SU-DHL-6 (cell line): Measurements from ENCODE around the gene ADAMTS7.
"Not testable (repeated sequence)": the region's sequence is repeated elsewhere in the genome, so short reads cannot be mapped to it uniquely, and the experiment has no call there.

Source experiments
- H2AFZ ChIP-seq: fragments of 200-600 bp; sonication (generic); 2 replicates; pipeline ENCODE4 v1.6.1; 2014; ENCODE audit warnings: low read depth, mild to moderate bottlenecking, moderate library complexity, mixed read lengths, antibody characterized with exemption, low read length; ENCODE audit not compliant: severe bottlenecking
- H3F3A ChIP-seq: fragments of 200-600 bp; shearing (Covaris generic); 2 replicates; pipeline ENCODE4 v1.6.0; 2016; ENCODE audit warnings: antibody characterized with exemption, mild to moderate bottlenecking; ENCODE audit not compliant: insufficient read depth
- H3K27ac ChIP-seq: fragments of 200-600 bp; sonication (generic); 2 replicates; pipeline ENCODE4 v1.5.1; 2016; ENCODE audit warnings: low read depth, mild to moderate bottlenecking, low read length, moderate library complexity, mixed read lengths
- H3K27me3 ChIP-seq: fragments of 200-600 bp; sonication (generic), shearing (Covaris generic); 2 replicates; pipeline ENCODE4 v1.6.0; 2014; ENCODE audit warnings: mild to moderate bottlenecking, low read length
- H3K36me3 ChIP-seq: fragments of 200-600 bp; sonication (generic); 2 replicates; pipeline ENCODE4 v1.6.1; 2014; ENCODE audit warnings: mild to moderate bottlenecking, low read length, mixed read lengths
- H3K4me2 ChIP-seq: fragments of 300-600, 200-600 bp; shearing (Covaris generic), sonication (generic); 2 replicates; pipeline ENCODE4 v1.6.0; 2014; ENCODE audit warnings: low read length, low read depth, mild to moderate bottlenecking; ENCODE audit not compliant: poor library complexity, severe bottlenecking
- H3K4me3 ChIP-seq: fragments of 200-600 bp; sonication (generic); 2 replicates; pipeline ENCODE4 v1.5.1; 2014; ENCODE audit warnings: antibody characterized with exemption, low read length, mild to moderate bottlenecking, mixed read lengths; ENCODE audit not compliant: insufficient read depth, poor library complexity, severe bottlenecking
- H3K79me2 ChIP-seq: fragments of 200-600 bp; sonication (generic); 2 replicates; pipeline ENCODE4 v1.6.1; 2014; ENCODE audit warnings: mild to moderate bottlenecking, low read length, moderate library complexity; ENCODE audit not compliant: insufficient read depth
- H3K9ac ChIP-seq: fragments of 200-600 bp; sonication (generic); 2 replicates; pipeline ENCODE4 v1.7.0; 2014; ENCODE audit warnings: mild to moderate bottlenecking, low read length
- H3K9me2 ChIP-seq: fragments of 200-600 bp; sonication (generic); replicated peaks from 2 replicates; pipeline ENCODE4 v1.6.1; 2014; ENCODE audit warnings: low read length; ENCODE audit not compliant: insufficient read depth
- H3K9me3 ChIP-seq: fragments of 200-600 bp; sonication (generic); 2 replicates; pipeline ENCODE4 v1.6.1; 2014; ENCODE audit warnings: low read length, mixed read lengths; ENCODE audit not compliant: insufficient read depth
- H4K20me1 ChIP-seq: fragments of 200-600 bp; sonication (generic); 2 replicates; pipeline ENCODE4 v1.6.1; 2014; ENCODE audit warnings: low read depth, mild to moderate bottlenecking, antibody characterized with exemption, low read length, moderate library complexity, mixed read lengths
- EZH2phosphoT487 ChIP-seq: fragments of 200-600 bp; sonication (generic), shearing (Covaris generic); conservative IDR thresholded peaks from 2 replicates; pipeline ENCODE4 v1.6.1; 2018; ENCODE audit warnings: mild to moderate bottlenecking, antibody characterized with exemption, low read length, moderate library complexity, mixed read lengths
- TF ChIP-seq, protein P1 (sequence below): fragments of 200-600 bp; sonication (generic); IDR thresholded peaks from one replicate; pipeline ENCODE4 v1.5.1; 2017; ENCODE audit warnings: antibody characterized with exemption, mild to moderate bottlenecking, low read length, moderate library complexity; ENCODE audit not compliant: insufficient read depth, poor library complexity, severe bottlenecking

ADAMTS7 gene

DNA sequence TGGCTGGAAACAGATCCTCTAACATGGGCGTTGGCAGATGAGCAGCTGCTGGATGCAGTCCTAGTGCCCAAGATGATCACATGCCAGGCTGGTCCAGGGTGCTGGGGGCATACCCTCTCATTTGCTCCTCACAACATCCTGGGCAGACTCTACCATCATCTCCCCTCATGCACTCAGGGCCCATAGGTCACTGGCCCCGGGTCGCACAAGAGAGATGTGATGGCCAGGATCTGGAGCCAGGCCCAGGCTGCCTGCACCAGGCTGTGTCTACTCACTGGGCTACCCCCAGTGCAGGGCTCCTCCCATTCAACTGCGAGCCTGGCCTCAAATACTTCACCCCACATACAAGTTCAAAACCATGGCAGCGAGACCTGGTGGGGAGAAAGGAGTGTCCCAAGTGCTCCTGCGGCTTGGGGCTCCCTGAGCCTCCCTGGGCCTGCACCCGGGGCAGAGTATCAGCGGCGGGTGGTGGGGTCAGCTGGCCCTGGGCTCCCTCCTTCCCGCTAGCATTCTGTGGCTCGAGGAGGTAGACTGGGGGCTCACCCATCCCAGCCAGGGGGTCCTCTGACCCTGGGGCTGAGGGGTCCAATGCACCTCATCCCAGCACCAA is 32.0 kb downstream of the ADAMTS7 start:
- H3K4me3 ChIP-seq, H4K20me1 ChIP-seq, H3K4me2 ChIP-seq, H3F3A ChIP-seq, H3K9ac ChIP-seq, H2AFZ ChIP-seq, H3K9me3 ChIP-seq, H3K79me2 ChIP-seq, H3K9me2 ChIP-seq, H3K27ac ChIP-seq, H3K36me3 ChIP-seq, H3K27me3 ChIP-seq: not testable (repeated sequence)

DNA sequence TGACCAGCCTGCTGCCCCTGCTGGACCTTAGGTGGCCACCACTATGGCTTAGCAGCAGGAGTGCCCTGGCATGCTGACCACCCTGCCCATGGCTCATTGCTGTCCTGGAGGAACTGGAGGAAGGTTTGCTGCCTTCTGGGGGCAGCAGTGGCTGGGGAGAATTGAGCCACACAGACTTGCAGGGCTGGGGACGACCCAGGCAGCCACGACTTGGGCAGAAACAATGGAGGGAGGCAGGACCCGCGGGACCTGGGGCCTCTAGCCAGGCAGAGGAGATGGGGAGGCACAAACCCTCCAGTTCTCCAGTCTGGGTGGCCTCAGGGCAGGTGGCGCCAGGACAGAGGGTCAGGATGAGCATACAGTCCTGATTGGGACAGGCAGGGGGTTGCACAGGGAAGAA is 32.8 kb downstream of the ADAMTS7 start:
- Histone ChIP-seq H3K9ac (no peak overlapping the region), H2AFZ (no peak overlapping the region), H3K27me3 (no peaks in the 10 kb centered on the region), H3K27ac (no peak overlapping the region), H3K4me2 (no peak overlapping the region), H3K36me3 (no peaks in the 10 kb centered on the region), H4K20me1 (no peaks in the 10 kb centered on the region), H3K9me3 (no peaks in the 10 kb centered on the region), H3K79me2 (no peaks in the 10 kb centered on the region), H3F3A (no peaks in the 10 kb centered on the region), H3K4me3 (no peak overlapping the region), H3K9me2 (no peaks in the 10 kb centered on the region)
- TF ChIP-seq EZH2phosphoT487, result no peak
- TF ChIP-seq, protein P1, sequence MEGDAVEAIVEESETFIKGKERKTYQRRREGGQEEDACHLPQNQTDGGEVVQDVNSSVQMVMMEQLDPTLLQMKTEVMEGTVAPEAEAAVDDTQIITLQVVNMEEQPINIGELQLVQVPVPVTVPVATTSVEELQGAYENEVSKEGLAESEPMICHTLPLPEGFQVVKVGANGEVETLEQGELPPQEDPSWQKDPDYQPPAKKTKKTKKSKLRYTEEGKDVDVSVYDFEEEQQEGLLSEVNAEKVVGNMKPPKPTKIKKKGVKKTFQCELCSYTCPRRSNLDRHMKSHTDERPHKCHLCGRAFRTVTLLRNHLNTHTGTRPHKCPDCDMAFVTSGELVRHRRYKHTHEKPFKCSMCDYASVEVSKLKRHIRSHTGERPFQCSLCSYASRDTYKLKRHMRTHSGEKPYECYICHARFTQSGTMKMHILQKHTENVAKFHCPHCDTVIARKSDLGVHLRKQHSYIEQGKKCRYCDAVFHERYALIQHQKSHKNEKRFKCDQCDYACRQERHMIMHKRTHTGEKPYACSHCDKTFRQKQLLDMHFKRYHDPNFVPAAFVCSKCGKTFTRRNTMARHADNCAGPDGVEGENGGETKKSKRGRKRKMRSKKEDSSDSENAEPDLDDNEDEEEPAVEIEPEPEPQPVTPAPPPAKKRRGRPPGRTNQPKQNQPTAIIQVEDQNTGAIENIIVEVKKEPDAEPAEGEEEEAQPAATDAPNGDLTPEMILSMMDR, result no peak

DNA sequence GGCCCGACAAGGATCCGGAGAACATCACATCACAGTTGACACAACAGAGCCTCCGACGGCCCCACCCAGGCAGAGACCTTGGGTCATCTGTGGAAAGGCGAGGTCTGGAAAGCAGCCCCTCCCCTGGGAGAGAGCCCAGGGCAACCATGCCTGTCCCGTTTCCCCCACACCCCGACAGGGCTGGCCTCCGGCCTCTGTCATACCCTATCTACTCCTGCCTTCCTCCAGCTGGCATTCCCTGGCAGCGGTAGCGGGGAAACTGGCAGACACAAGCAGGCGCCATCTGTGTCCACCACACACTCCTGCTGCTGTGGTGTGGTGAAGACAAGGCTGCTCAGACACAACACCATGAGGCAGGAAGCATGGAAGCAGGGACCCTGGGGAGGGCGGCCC is 33.3 kb downstream of the ADAMTS7 start:
- not testable (repeated sequence) for H3K9me3 ChIP-seq, H3K9me2 ChIP-seq, H3K36me3 ChIP-seq, H3K9ac ChIP-seq, H4K20me1 ChIP-seq, H3K4me3 ChIP-seq, H3K27ac ChIP-seq, H3F3A ChIP-seq, H2AFZ ChIP-seq, H3K4me2 ChIP-seq, H3K27me3 ChIP-seq, H3K79me2 ChIP-seq

DNA sequence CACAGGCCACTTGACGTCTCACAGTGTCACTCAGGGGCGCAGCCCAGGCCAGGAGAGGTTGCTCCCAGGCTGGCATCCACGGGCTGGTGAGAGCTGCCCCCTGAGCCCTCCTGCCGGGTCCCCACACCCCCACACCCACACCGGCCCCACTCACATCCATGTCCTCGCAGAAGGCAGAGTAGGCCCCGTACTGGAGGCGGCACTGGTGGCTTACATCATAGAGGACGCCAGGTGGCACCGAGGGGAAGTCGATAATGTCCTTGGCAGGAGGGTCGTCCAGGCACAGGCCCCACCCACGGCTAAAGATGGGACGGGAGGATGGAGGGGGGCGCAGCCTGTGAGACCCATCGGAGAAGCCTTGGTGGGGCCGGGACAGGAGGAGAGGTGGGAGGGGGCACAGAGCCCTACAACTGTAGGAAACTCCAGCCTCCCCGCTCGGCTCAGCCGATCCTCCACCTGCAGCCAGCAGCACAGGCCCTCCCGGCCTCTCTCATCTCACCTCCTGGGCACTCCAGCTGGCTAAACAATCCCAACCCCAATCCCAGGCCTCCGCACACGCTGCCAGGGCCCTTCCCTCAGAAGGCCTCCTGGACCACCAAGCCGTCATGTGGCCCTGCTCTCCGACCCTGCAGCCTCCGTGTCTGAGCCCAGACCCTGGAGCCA is 33.8 kb downstream of the ADAMTS7 start:
- H3K79me2 ChIP-seq, H3K9me2 ChIP-seq, H2AFZ ChIP-seq, H3K27ac ChIP-seq, H3K9me3 ChIP-seq, H3F3A ChIP-seq, H3K4me3 ChIP-seq, H3K4me2 ChIP-seq, H3K9ac ChIP-seq, H3K27me3 ChIP-seq, H4K20me1 ChIP-seq, H3K36me3 ChIP-seq: not testable (repeated sequence)

DNA sequence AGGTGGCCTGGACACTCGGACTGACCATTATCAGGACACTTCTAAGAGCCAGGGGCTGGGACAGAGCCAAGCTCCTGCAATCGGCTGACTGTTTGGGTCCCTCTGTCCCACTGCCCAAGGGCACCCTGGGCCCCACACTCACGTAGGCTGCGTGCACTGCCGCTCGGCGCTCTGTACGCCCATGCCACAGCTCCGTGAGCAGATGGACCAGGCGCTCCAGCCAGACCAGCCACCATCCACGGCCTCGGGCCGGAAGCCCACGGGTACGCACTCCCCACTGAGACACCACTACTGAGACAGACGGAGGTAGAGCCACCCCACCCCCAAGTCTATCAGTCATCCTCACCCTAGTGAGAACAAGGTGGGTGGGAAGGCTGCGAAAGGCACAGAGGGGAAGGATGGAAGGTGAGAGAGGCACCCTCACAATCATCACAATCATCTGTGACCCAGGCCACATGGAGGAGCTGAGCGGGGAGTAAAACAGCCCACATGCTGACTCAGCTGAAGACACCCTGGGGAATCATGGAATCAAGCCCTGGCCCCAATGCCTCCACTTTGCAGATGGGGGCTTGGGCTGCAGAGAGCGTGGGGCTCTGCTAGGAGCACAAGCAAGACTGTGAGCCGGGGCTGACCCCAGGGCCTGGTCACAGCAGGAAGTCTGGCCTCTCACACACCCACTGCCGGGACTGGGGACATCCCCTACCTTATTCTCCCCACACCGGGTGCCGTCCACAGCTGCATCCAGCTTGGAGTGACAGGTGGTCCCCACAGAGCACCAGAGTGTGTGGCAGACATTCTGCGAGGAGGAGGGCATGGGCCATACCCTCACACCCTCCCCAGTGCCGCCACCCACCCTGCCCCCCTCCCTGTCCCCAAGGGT is 35.0 kb downstream of the ADAMTS7 start:
- not testable (repeated sequence) for H3F3A ChIP-seq, H4K20me1 ChIP-seq, H3K27me3 ChIP-seq, H3K9me2 ChIP-seq, H3K4me3 ChIP-seq, H3K79me2 ChIP-seq, H3K27ac ChIP-seq, H3K9ac ChIP-seq, H2AFZ ChIP-seq, H3K4me2 ChIP-seq, H3K36me3 ChIP-seq, H3K9me3 ChIP-seq
